ENCODE data around the gene HSD17B3.

DNA sequence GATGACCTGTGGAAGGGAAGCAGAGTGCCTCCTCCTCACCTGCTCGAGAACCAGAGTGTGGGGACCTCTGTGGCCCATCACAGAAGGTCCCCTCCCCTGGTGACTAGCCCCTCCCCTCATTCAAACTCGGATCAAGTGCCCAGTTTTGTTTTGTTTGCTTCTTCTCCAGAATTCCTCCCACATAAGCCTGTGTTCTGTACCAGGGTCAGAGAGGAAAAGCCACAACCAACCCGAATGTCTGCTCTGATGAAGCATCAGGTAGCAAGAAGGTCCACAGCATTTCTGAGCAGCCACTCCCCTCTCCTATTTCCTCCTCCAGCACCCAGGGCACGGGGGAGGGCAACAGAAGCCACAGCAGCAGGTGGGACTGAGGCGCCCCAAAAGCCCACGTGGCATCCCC is 58.2 kb downstream of the HSD17B3 start:
- TF ChIP-seq POLR2A (IDR thresholded peaks at IDR 0.05): no peak
- TF ChIP-seq, protein P1, sequence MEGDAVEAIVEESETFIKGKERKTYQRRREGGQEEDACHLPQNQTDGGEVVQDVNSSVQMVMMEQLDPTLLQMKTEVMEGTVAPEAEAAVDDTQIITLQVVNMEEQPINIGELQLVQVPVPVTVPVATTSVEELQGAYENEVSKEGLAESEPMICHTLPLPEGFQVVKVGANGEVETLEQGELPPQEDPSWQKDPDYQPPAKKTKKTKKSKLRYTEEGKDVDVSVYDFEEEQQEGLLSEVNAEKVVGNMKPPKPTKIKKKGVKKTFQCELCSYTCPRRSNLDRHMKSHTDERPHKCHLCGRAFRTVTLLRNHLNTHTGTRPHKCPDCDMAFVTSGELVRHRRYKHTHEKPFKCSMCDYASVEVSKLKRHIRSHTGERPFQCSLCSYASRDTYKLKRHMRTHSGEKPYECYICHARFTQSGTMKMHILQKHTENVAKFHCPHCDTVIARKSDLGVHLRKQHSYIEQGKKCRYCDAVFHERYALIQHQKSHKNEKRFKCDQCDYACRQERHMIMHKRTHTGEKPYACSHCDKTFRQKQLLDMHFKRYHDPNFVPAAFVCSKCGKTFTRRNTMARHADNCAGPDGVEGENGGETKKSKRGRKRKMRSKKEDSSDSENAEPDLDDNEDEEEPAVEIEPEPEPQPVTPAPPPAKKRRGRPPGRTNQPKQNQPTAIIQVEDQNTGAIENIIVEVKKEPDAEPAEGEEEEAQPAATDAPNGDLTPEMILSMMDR (IDR thresholded peaks at IDR 0.05 in 8 of 11, conservative IDR thresholded peaks at IDR 0.05 in 3 of 11): no peak

Data from spleen (tissue), 7 donors.